ENCODE data around the gene THAP11.

The THAP11 gene

DNA sequence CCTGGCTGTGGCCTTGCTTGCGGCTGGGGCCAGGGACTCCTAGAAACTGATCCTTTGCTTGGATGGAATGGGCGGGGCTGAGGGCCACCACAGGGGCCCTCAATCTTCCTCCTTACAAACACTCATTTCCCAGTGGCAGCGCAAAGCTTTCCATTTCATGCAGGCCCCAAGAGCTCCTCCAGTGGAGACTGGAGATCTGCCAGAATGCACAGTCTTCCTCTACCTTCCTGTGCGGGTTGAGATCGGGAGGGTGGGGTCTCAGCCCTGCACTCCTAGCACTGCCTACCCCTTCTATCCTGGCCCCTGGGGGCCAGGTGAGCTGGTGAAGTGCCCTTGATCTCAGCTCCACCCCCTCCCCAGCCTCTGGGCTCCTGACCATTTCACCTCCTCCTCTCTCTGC, 44.3 kb downstream of the THAP11 start:
- DNase-seq, result no peak

DNA sequence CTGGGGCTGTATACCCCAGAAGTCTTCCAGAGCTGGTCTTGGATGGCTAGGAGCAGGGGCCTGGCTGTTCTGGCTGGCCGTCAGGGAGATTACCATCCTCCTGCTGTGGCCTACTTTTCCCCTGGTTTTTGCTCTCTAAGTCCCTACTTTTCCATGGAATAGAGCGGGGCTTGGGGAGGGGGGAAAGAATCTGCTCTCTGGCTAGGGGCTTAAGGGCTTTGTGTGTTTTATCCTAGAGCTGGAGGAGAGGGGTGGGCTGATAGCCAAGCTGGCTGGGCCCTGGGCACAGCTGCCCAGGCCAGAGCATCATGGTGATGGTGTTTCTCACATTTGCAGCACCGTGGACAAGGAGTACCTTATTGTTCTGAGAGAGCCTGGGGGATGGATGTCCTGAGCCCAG, 46.2 kb downstream of the THAP11 start:
- DNase-seq, result no peak

DNA sequence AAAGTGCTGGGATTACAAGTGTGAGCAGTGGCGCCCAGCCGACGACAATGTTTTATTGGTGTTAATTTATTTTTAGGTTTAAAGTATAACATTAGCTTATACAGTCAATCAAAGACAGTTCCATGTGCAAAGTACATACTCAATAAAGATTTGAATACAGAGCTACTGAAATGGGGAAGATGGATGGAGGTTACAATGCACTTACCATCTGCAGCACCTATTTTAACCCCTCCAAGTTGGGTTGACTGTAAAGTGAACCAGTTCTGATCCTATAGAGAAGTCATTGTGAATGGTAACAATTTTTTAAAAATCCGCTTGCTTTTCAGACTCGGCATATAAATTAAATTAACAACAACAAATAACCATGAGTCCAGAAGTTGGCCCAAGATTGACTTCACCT, 50.3 kb downstream of the THAP11 start:
- DNase-seq, result no peak

DNA sequence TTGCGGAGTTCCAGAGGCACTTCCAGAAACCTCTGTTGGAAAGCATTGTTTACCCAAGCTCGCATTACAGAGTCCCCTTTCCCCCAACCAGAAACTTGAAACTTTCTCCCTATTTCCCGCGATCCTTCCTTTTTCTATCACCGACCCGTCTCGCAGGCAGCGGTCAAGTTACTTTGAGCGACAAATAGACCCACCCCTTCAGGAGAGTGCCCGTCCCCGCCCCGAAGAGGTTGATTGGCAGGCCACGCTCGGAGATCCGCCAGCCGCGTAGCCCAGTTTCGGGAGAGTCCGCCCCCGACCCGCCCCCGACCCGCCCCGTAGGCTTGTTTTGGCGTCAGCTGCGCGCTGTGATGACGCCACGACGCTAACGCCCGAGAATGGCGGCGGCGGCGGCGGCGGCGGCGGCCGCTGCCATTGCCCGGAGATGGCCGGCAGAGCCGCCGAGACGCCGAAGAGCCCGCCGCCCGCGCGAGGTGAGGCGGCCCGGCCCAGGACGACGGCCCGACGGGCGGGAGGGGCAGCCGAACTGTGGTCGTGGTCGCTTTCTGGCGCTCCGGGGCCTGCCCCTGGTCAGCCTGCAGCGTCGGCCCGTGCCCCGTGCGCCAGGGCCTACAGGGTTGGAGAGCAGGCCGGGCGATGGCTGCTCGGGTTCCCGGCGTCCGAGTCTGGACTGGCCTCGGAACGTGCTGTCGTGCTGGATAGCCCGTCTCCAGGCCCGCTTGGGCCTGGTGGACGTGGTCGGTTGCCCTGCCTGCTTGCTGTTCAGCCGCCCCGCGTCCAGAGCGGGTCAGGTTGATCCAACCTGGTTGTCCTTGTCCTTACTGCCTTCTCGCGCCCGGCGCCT, 51.0 kb downstream of the THAP11 start, which contains the start of gene PSKH1:
Gene PSKH1, plus strand, starts transcription at position 356 of the 844 bp plus-strand sequence. CDS start 15,496 bp downstream, outside the sequence.
- peak; percentile 86 for DNase-seq

Measured in NCI-H1694 treated with DMSO at 0.1 percent for 48 hours (cell line).